ENCODE data around the gene ORM2. TPM values are rescaled to one million over a fixed set of nuclear protein-coding genes. Genes with fewer than 3 reads are reported as not detected.
"Not testable (repeated sequence)": the region's sequence is repeated elsewhere in the genome, so short reads cannot be mapped to it uniquely, and the experiment has no call there.

ORM2 gene
- total and polyA plus RNA-seq, 2 of the 13 experiments (the other 11 are each of a cell fraction or from before 2014, with no cell fraction given) = 565 to 824 TPM

DNA sequence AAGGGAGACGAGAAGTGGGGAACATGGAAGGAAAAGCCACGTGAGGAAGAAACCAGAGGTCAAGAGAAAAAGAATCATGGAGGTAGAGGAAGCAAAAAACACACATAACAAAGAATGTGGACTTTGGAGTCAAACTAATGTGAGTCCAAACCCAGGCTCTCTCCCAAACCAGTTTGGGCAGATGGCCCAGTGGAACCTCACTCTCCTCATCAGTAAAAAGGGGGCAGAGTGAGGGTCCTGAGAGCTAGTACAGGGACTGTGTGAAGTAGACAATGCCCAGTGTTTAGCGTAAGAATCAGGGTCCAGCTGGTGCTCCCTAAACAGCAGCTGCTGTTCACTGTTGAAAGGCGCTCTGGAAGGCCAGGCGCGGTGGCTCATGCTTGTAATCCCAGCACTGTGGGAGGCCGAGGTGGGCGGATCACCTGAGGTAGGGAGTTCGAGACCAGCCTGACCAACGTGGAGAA is 1.3 kb upstream of the ORM2 start (continued):
- TF ChIP-seq, protein P1, sequence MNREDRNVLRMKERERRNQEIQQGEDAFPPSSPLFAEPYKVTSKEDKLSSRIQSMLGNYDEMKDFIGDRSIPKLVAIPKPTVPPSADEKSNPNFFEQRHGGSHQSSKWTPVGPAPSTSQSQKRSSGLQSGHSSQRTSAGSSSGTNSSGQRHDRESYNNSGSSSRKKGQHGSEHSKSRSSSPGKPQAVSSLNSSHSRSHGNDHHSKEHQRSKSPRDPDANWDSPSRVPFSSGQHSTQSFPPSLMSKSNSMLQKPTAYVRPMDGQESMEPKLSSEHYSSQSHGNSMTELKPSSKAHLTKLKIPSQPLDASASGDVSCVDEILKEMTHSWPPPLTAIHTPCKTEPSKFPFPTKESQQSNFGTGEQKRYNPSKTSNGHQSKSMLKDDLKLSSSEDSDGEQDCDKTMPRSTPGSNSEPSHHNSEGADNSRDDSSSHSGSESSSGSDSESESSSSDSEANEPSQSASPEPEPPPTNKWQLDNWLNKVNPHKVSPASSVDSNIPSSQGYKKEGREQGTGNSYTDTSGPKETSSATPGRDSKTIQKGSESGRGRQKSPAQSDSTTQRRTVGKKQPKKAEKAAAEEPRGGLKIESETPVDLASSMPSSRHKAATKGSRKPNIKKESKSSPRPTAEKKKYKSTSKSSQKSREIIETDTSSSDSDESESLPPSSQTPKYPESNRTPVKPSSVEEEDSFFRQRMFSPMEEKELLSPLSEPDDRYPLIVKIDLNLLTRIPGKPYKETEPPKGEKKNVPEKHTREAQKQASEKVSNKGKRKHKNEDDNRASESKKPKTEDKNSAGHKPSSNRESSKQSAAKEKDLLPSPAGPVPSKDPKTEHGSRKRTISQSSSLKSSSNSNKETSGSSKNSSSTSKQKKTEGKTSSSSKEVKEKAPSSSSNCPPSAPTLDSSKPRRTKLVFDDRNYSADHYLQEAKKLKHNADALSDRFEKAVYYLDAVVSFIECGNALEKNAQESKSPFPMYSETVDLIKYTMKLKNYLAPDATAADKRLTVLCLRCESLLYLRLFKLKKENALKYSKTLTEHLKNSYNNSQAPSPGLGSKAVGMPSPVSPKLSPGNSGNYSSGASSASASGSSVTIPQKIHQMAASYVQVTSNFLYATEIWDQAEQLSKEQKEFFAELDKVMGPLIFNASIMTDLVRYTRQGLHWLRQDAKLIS (CRISPR knock-in tag; IDR thresholded peaks at IDR 0.05) = 0 out of 2 replicates have a peak, but pooled peaks have one; percentile 47
- TF ChIP-seq SOX6 (IDR thresholded peaks at IDR 0.05); MAZ (IDR thresholded peaks at IDR 0.05; ENCODE audit: borderline replicate concordance, low read depth, low read length); NR2F6 (IDR thresholded peaks at IDR 0.05): not testable (repeated sequence)
- peak; percentile 27; the same call in 1 of the 2 replicates for TF ChIP-seq SOX6 (CRISPR knock-in tag; IDR thresholded peaks at IDR 0.05)
- TF ChIP-seq YEATS4 (CRISPR knock-in tag; IDR thresholded peaks at IDR 0.05; ENCODE audit: borderline replicate concordance) = peak; percentile 47
- TF ChIP-seq HOXD1 (CRISPR knock-in tag; IDR thresholded peaks at IDR 0.05) = 0 out of 2 replicates have a peak, but pooled peaks have one; percentile 23
- TF ChIP-seq, protein P2, sequence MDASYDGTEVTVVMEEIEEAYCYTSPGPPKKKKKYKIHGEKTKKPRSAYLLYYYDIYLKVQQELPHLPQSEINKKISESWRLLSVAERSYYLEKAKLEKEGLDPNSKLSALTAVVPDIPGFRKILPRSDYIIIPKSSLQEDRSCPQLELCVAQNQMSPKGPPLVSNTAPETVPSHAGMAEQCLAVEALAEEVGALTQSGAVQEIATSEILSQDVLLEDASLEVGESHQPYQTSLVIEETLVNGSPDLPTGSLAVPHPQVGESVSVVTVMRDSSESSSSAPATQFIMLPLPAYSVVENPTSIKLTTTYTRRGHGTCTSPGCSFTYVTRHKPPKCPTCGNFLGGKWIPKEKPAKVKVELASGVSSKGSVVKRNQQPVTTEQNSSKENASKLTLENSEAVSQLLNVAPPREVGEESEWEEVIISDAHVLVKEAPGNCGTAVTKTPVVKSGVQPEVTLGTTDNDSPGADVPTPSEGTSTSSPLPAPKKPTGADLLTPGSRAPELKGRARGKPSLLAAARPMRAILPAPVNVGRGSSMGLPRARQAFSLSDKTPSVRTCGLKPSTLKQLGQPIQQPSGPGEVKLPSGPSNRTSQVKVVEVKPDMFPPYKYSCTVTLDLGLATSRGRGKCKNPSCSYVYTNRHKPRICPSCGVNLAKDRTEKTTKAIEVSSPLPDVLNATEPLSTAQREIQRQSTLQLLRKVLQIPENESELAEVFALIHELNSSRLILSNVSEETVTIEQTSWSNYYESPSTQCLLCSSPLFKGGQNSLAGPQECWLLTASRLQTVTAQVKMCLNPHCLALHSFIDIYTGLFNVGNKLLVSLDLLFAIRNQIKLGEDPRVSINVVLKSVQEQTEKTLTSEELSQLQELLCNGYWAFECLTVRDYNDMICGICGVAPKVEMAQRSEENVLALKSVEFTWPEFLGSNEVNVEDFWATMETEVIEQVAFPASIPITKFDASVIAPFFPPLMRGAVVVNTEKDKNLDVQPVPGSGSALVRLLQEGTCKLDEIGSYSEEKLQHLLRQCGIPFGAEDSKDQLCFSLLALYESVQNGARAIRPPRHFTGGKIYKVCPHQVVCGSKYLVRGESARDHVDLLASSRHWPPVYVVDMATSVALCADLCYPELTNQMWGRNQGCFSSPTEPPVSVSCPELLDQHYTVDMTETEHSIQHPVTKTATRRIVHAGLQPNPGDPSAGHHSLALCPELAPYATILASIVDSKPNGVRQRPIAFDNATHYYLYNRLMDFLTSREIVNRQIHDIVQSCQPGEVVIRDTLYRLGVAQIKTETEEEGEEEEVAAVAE (CRISPR knock-in tag; IDR thresholded peaks at IDR 0.05; ENCODE audit: borderline replicate concordance) = peak; percentile 20; the same call in 1 of the 2 replicates
- peak; percentile 82; the same call in 1 of the 2 replicates for TF ChIP-seq ZNF775 (CRISPR knock-in tag; IDR thresholded peaks at IDR 0.05; ENCODE audit: borderline replicate concordance)
- TF ChIP-seq, protein P3, sequence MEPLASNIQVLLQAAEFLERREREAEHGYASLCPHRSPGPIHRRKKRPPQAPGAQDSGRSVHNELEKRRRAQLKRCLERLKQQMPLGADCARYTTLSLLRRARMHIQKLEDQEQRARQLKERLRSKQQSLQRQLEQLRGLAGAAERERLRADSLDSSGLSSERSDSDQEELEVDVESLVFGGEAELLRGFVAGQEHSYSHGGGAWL (CRISPR knock-in tag; IDR thresholded peaks at IDR 0.05) = 0 out of 2 replicates have a peak, but pooled peaks have one; percentile 27
- 0 out of 2 replicates have a peak, but pooled peaks have one; percentile 42 for TF ChIP-seq ZNF83 (CRISPR knock-in tag; IDR thresholded peaks at IDR 0.05; ENCODE audit: borderline replicate concordance)
- 0 out of 2 replicates have a peak, but pooled peaks have one; percentile 37 for TF ChIP-seq MAZ (CRISPR knock-in tag; IDR thresholded peaks at IDR 0.05; ENCODE audit: low read depth)
- 0 out of 2 replicates have a peak, but pooled peaks have one; percentile 57 for TF ChIP-seq ZSCAN9 (CRISPR knock-in tag; IDR thresholded peaks at IDR 0.05; ENCODE audit: borderline replicate concordance)
- peak; percentile 94 for TF ChIP-seq ZNF263 (CRISPR knock-in tag; IDR thresholded peaks at IDR 0.05)
- TF ChIP-seq HOXA3 (CRISPR knock-in tag; IDR thresholded peaks at IDR 0.05) = peak; percentile 54; the same call in 1 of the 2 replicates
- TF ChIP-seq ZMYM3 (CRISPR knock-in tag; IDR thresholded peaks at IDR 0.05) = peak; percentile 87
- peak; percentile 42; the same call in 1 of the 2 replicates for TF ChIP-seq NR2F6 (CRISPR knock-in tag; IDR thresholded peaks at IDR 0.05)
- TF ChIP-seq RARA (CRISPR knock-in tag; IDR thresholded peaks at IDR 0.05) = peak; percentile 40; the same call in 1 of the 2 replicates
- TF ChIP-seq PHF21A (CRISPR knock-in tag; IDR thresholded peaks at IDR 0.05) = 0 out of 2 replicates have a peak, but pooled peaks have one; percentile 43
- 0 out of 2 replicates have a peak, but pooled peaks have one; percentile 52 for TF ChIP-seq ZNF205 (CRISPR knock-in tag; IDR thresholded peaks at IDR 0.05)
- TF ChIP-seq HNF4A (CRISPR knock-in tag; IDR thresholded peaks at IDR 0.05) = peak; percentile 87

Data from HepG2 (cell line).